VCaP (cell line): ENCODE results near the gene SSR1.

Experiments used
- H3K27ac ChIP-seq: fragments of 450-650 bp; 2 replicates; pipeline ENCODE4 v1.5.1; 2017
- TF ChIP-seq, protein P1 (sequence below): fragments of 450-650 bp; conservative IDR thresholded peaks from 2 replicates; pipeline ENCODE4 v1.5.1; 2017; ENCODE audit warnings: mild to moderate bottlenecking, moderate library complexity

Gene SSR1

GRCh38 chr6:7256785-7257184 lies 56.2 kb downstream of the SSR1 start:
- H3K27ac ChIP-seq: no peak overlapping the region
- TF ChIP-seq, protein P1, sequence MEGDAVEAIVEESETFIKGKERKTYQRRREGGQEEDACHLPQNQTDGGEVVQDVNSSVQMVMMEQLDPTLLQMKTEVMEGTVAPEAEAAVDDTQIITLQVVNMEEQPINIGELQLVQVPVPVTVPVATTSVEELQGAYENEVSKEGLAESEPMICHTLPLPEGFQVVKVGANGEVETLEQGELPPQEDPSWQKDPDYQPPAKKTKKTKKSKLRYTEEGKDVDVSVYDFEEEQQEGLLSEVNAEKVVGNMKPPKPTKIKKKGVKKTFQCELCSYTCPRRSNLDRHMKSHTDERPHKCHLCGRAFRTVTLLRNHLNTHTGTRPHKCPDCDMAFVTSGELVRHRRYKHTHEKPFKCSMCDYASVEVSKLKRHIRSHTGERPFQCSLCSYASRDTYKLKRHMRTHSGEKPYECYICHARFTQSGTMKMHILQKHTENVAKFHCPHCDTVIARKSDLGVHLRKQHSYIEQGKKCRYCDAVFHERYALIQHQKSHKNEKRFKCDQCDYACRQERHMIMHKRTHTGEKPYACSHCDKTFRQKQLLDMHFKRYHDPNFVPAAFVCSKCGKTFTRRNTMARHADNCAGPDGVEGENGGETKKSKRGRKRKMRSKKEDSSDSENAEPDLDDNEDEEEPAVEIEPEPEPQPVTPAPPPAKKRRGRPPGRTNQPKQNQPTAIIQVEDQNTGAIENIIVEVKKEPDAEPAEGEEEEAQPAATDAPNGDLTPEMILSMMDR: no peak

DNA sequence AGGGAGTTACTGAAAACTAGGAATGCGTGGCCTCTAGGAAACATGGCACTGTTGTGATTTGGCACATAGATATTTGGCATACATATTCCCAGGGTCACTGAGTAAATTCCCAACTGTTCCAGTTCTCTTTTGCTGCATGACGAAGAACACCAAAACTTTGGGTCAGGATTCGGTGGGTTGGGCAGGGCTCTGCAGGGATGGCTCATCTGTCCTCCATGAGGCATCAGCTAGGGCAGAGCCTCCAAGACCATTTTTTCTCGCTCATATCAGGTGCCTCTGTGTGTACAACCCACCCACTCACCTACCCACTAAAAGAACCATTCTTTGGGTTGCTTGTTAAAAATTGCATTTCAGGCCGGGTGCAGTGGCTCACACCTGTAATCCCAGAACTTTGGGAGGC lies 57.1 kb downstream of the SSR1 start:
- no peak overlapping the region for H3K27ac ChIP-seq
- TF ChIP-seq, protein P1: no peak

- TF ChIP-seq, protein P1: no peak
- H3K27ac ChIP-seq: no peak overlapping the region
Measured at GRCh38 chr6:7254980-7255835, 57.8 kb downstream of the SSR1 start.

GRCh38 chr6:7252390-7252789 lies 60.6 kb downstream of the SSR1 start:
- TF ChIP-seq, protein P1: no peak
- H3K27ac ChIP-seq: no peak overlapping the region

DNA sequence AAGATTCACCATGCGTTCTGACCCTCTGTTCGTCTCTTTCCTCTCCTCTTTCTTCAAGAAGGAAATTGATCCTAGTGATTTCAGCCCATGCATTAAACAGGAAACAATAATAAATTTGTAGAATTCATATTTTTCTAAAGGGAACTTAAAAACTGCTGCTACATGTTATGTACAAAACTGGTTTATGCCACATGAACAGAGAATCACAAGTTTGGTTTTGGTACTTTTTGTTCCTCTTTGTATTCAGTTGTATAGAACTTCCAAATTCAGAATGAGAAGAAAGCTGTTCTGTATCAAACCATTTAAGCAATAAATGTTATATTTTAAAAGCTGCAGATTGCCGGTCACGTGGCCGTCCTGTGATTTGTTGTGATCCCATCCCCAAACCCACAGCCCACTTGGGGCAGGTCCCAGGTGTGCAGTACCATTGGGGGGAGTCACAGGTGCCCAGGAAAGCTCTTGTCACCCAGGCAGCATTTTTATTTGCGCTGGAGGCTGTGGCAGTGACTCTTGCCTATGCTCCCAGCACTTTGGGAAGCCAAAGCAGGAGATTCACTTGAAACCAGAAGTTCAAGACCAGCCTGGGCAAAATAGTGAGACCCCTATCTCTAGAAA lies 61.2 kb downstream of the SSR1 start:
- H3K27ac ChIP-seq: no peak overlapping the region
- TF ChIP-seq, protein P1: no peak

GRCh38 chr6:7250812-7251211 lies 62.2 kb downstream of the SSR1 start:
- no peak overlapping the region for H3K27ac ChIP-seq
- TF ChIP-seq, protein P1: no peak

GRCh38 chr6:7249946-7250643 lies 62.9 kb downstream of the SSR1 start:
- H3K27ac ChIP-seq: no peak overlapping the region
- TF ChIP-seq, protein P1: no peak
